ENCODE results near the gene ATP13A3.

Gene ATP13A3

DNA sequence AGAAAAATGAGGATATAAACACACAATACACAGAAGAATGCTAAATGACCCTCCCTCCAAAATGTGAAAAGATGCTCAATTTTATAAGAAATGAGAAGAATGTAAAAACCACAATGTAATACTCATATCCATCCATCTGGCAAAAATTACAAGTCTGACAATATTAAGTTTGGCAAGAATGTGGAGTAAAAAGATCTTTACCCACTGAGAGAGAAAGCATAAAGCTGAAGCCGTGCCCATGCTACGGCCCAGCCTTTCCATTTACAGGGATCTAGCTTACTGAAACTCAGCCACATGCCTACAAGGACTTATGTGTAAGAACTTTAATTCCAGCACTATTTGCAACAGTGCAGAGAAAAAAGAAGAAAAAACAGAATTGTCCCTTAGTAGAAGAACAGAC lies 42.9 kb downstream of the ATP13A3 start:
- no peak for DNase-seq (ENCODE audit: low read depth in 2 of 2)

DNA sequence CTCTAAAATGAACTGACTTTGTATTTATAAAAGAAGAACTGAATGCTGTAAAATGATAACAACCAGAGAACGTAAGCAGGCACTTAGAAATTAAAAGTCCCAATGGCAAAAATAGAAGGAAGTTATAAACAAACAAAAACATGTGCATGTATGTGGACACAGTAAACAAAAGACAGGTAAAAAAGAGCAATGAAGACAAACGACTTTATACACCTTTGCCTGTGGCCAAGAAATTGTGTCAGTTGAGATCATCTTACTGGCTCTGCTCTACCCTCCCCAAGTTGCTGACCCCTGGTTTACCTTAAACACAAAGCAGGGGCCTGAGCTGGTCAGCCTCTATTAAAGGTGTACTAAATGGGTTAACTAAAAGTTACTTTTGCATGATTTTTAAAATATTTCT lies 46.0 kb downstream of the ATP13A3 start:
- no peak for DNase-seq (ENCODE audit: low read depth in 2 of 2)

- DNase-seq (ENCODE audit: low read depth in 2 of 2), result no peak
These were observed 46.8 kb downstream of the ATP13A3 start for GRCh38 chr3:194439881-194440550.

GRCh38 chr3:194434503-194434902 lies 52.3 kb downstream of the ATP13A3 start:
- DNase-seq (ENCODE audit: low read depth in 2 of 2), result no peak

DNA sequence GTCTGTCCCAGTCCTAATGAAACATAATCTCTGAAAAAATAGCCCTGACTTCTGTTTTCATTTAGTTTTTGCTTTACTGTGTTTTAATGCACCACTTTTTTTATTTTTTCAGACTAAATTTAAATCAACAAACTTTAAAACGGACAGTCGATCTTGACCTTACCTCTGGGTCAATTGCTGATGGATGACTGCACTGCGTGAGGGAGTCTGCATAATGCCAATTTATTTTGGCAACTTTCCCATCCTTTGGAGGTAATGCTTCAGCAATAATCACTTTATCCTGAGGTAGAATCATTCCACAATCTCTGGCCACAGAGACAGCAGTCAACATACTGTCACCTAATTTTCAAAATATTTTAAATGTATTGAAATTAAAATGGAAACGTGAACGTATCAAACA lies 55.2 kb downstream of the ATP13A3 start:
- no peak for DNase-seq (ENCODE audit: low read depth in 2 of 2)

DNA sequence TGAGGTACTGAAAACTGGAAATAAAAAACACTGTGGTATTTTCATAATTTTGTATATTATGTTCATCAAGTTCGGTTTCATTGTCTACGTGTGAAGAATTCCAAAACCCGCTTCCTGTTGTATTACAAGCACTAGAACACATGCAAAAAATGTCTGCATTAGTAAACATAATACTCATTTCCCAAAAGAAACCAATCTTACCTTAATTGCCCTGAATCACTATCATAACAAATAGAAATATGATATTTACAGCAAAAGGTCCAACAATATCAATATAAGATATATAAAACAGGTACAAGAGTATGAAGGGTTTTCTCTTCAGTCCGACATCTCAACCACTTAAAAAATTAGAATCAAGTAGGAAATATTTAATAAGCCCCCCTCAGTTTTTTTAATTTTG lies 61.4 kb downstream of the ATP13A3 start:
- no peak for DNase-seq (ENCODE audit: low read depth in 2 of 2)

- DNase-seq (ENCODE audit: low read depth in 2 of 2), result no peak
These were observed 61.8 kb downstream of the ATP13A3 start for GRCh38 chr3:194424953-194425352.

DNA sequence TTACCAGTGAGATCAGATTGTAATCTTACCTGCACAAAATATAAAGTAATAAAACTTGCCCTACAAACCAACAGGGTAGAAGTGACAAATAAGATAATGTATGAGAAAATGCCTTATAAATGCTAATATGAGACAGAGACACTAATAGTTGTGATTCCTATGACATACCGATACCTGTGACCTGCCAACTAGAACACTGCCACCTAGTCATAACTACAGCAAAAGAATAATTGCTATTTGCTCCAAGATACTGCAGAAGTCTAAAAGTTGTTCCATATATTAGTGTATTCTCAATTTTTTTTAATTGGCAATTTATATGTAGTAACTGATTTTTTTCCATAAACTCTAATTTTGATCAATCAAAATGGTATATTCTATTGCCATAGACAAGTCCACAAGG lies 62.4 kb downstream of the ATP13A3 start:
- no peak for DNase-seq (ENCODE audit: low read depth in 2 of 2)

- no peak for DNase-seq (ENCODE audit: low read depth in 2 of 2)
These were observed 63.5 kb downstream of the ATP13A3 start for GRCh38 chr3:194423317-194423716.

- DNase-seq (ENCODE audit: low read depth in 2 of 2), result no peak
These were observed 64.6 kb downstream of the ATP13A3 start for GRCh38 chr3:194422188-194422587.

GRCh38 chr3:194418671-194419070 lies 68.1 kb downstream of the ATP13A3 start:
- DNase-seq (ENCODE audit: low read depth in 2 of 2), result no peak

DNA sequence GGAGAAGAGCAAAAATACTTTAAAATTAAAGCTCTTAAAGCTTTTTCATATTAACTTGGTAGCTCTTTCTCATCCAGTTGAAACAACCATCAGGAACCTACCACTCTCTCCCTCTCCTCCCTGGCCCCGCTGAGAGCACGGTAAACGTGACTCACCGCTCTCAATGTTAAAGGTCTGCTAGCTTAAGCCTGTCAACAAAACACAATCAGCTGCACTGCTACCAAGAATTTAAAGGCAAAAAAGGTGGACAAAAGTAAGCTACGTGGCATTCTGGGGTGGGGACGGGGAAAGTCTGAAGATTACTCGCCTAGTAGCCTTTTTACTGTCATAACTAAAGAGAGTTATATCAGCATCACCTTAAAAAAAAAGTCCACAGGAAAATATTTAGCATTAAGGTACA lies 79.4 kb downstream of the ATP13A3 start:
- no peak for DNase-seq (ENCODE audit: low read depth in 2 of 2)

GRCh38 chr3:194405766-194406165 lies 81.0 kb downstream of the ATP13A3 start:
- DNase-seq (ENCODE audit: low read depth in 2 of 2), result no peak

GRCh38 chr3:194404365-194405140 lies 82.2 kb downstream of the ATP13A3 start:
- DNase-seq (ENCODE audit: low read depth in 2 of 2), result peak in 1 of 2 donors; percentile 26

- DNase-seq (ENCODE audit: low read depth in 2 of 2), result no peak
These were observed 84.9 kb downstream of the ATP13A3 start for GRCh38 chr3:194401868-194402329.

- no peak for DNase-seq (ENCODE audit: low read depth in 2 of 2)
These were observed 85.5 kb downstream of the ATP13A3 start for GRCh38 chr3:194401346-194401745.

DNA sequence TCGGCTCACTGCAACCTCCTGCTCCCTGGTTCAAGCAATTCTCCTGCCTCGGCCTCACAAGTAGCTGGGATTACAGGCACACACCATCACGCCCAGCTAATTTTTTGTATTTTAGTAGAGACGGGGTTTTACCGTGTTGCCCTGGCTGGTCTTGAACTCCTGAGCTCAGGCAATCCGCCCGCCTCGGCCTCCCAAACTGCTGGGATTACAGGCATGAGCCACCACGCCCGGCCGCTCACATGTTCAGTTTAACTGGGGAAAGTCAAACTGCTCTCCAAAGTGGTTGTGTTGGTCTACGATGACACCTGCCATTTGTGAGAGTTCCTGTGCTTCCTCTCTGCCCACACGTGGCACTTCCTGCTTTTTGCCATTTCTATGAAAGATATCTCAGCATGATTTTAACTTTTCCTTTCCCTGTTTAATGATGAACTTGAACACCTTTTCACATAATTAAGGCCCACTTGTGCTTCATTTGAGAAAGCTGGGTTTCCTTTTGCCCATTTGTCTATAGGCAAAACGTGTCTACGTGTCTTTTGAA lies 86.9 kb downstream of the ATP13A3 start:
- no peak for DNase-seq (ENCODE audit: low read depth in 2 of 2)

DNA sequence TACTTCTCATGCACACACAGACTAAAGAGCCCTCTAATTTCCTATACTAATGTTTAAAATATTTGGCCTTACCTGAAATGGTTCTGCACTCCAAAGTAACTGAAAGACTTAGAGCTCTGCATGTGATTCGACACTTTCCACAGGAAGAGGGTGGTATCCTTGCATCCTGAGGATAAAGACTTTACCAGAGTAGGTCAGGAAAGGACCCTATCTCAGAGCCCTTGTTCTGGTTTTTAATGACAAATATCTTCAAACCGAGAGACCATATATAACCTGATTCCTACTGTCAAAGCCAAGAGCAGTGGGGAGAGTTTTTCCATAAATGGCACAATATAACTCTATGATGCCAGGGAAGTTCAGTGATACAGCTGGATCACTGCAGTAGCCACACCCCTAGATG lies 87.6 kb downstream of the ATP13A3 start, which contains the start of gene GP5:
Gene GP5 (minus strand): TSS at position 101 of the 400 bp plus-strand sequence. CDS start 984 bp downstream, outside the sequence.
- DNase-seq (ENCODE audit: low read depth in 2 of 2), result no peak

GRCh38 chr3:194397757-194398312 lies 89.0 kb downstream of the ATP13A3 start:
- no peak for DNase-seq (ENCODE audit: low read depth in 2 of 2)

- DNase-seq (ENCODE audit: low read depth in 2 of 2), result no peak
These were observed 89.7 kb downstream of the ATP13A3 start for GRCh38 chr3:194396859-194397756.

GRCh38 chr3:194396539-194396858 lies 90.3 kb downstream of the ATP13A3 start:
- no peak for DNase-seq (ENCODE audit: low read depth in 2 of 2)
